Heart left ventricle (tissue), 13 donors: ENCODE results near the gene RPS2.

Experiments
- POLR2A ChIP-seq, 2 donors: fragments of 450-650 bp; IDR thresholded peaks; one replicate each; pipeline ENCODE4 v1.6.1; 2017; ENCODE audit warnings: antibody characterized with exemption in 2 of 2, mild to moderate bottlenecking in 2 of 2, moderate library complexity in 2 of 2
- TF ChIP-seq, protein P1 (sequence below), 12 donors: fragments of 200-600 bp; sonication (generic) in 4 of 12; IDR thresholded peaks; one replicate each; pipeline versions ENCODE4 v1.5.0 to v1.8.0; 2018 to 2022; ENCODE audit warnings: antibody characterized with exemption in 12 of 12, mild to moderate bottlenecking in 5 of 12
- donor health status: ischemic (EF 13 %, LVEDD 7.1; RV severe dilation, severe dysfunction).
- donor health status: DM: no; HTN: yes; CAD: no.
- donor health status: DM: no; HTN: no; CAD: no.
- donor health status: ischemic (EF 25% LVEDD 6.9; RV normal size, moderate dysfunction).
- donor health status: ischemic (EF 25% LVEDD 5.7; RV mildly dilated, moderate dysfunction).
- donor health status: ischemic (EF 35%, LVEDD 5.7; RV mildly dilated, moderate dysfunction).
- donor health status: nonischemic (EF 11% LVEDD 7.7; RV severe dilation, severe dysfunction).
- donor health status: DM: yes; HTN: yes; CAD: no.
- donor health status: PGD.
- donor health status: ischemic (EF 29% LVEDD 5.4; RV normal size, mild dysfunction).
- donor health status: nonischemic (EF 23%, LVEDD 6.1; RV moderate dilation, normal function).

DNA sequence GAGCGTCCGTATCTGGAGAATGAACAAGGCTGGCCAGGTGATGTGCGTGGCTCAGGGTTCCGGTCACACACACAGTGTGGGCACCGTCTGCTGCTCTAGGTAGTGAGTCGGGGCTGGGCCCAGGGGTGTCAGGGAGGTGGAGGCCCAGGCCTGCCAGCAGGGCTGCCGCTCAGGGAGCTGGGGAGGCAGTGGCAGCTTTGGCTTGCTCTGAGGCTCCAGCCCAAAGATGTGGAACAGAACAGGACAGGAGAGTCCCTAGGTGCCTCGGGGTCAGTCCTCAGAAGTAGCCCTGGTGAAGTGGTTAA lies 11.5 kb upstream of the RPS2 start:
- no peak for TF ChIP-seq POLR2A (IDR thresholded peaks at IDR 0.05)
- TF ChIP-seq, protein P1, sequence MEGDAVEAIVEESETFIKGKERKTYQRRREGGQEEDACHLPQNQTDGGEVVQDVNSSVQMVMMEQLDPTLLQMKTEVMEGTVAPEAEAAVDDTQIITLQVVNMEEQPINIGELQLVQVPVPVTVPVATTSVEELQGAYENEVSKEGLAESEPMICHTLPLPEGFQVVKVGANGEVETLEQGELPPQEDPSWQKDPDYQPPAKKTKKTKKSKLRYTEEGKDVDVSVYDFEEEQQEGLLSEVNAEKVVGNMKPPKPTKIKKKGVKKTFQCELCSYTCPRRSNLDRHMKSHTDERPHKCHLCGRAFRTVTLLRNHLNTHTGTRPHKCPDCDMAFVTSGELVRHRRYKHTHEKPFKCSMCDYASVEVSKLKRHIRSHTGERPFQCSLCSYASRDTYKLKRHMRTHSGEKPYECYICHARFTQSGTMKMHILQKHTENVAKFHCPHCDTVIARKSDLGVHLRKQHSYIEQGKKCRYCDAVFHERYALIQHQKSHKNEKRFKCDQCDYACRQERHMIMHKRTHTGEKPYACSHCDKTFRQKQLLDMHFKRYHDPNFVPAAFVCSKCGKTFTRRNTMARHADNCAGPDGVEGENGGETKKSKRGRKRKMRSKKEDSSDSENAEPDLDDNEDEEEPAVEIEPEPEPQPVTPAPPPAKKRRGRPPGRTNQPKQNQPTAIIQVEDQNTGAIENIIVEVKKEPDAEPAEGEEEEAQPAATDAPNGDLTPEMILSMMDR (IDR thresholded peaks at IDR 0.05): no peak
